B cell (primary cell): ENCODE results near the gene IL15. TPM values are rescaled to one million over a fixed set of nuclear protein-coding genes. Genes with fewer than 3 reads are reported as not detected.

Experiments used
- ATAC-seq: fragments of 200-7000 bp; cut with Tn5 transposase; one replicate; pipeline ENCODE4 v1.10.0; 2021; ENCODE audit warnings: low read depth, mild to moderate bottlenecking, moderate number of reproducible peaks, moderate library complexity
- CTCF ChIA-PET: fragments of 350-600 bp; sonication (Branson Sonifier 250); formaldehyde crosslinking; loops from one replicate; lab custom pipeline; 2021; ENCODE audit warnings: antibody characterized with exemption, inconsistent platforms; lab: Charles Lee
- POLR2A ChIA-PET: fragments of 350-600 bp; sonication (Branson Sonifier 250); formaldehyde crosslinking; loops from one replicate; lab custom pipeline; 2021; ENCODE audit warnings: antibody characterized with exemption; lab: Charles Lee
- DNase-seq: peaks from one replicate; pipeline ENCODE4 v3.0.0; 2013
- H2AFZ ChIP-seq: 2 replicates; pipeline ENCODE4 v1.6.1; 2012; ENCODE audit warnings: mild to moderate bottlenecking, low read depth, low read length; ENCODE audit not compliant: insufficient read depth, poor library complexity, severe bottlenecking
- H3K27ac ChIP-seq, 2 donors: 1 replicate in 1 of 2; 2 replicates in 1 of 2; pipeline ENCODE4 v1.5.1; 2012 to 2013; ENCODE audit warnings: low read length in 2 of 2, mild to moderate bottlenecking in 2 of 2, moderate library complexity in 1 of 2
- H3K27me3 ChIP-seq, 4 experiments: fragments of 200-600 bp in 1 of 4; sonication (generic) in 1 of 4; replicated peaks in 1 of 4; 1 replicate in 2 of 4; 2 replicates in 2 of 4; pipeline versions ENCODE4 v1.6.1 to v1.7.0; 2013 to 2016; ENCODE audit warnings: low read length in 3 of 4, mild to moderate bottlenecking in 2 of 4, mixed read lengths in 1 of 4, moderate library complexity in 1 of 4; ENCODE audit not compliant: insufficient read depth in 4 of 4, control insufficient read depth in 3 of 4; ENCODE audit errors: control extremely low read depth in 1 of 4
- H3K36me3 ChIP-seq, 2 experiments: replicated peaks in 1 of 2; 1 replicate in 1 of 2; 2 replicates in 1 of 2; pipeline versions ENCODE4 v1.6.1 to v1.7.1; 2013; ENCODE audit warnings: low read length in 1 of 2; ENCODE audit not compliant: insufficient read depth in 2 of 2, control insufficient read depth in 1 of 2; ENCODE audit errors: control extremely low read depth in 1 of 2, extremely low read depth in 1 of 2
- H3K4me1 ChIP-seq, 2 donors: fragments of 200-600 bp in 1 of 2; sonication (generic) in 1 of 2; 1 replicate in 1 of 2; 2 replicates in 1 of 2; pipeline versions ENCODE4 v1.5.1 to v1.6.1; 2013 to 2017; ENCODE audit warnings: low read length in 2 of 2; ENCODE audit not compliant: control insufficient read depth in 2 of 2, insufficient read depth in 2 of 2
- H3K4me2 ChIP-seq: replicated peaks from 2 replicates; pipeline ENCODE3; 2012; ENCODE audit warnings: mild to moderate bottlenecking, low read depth, low read length; ENCODE audit not compliant: poor library complexity, severe bottlenecking
- H3K4me3 ChIP-seq, 5 experiments: fragments of 200-600 bp in 1 of 5; sonication (generic) in 1 of 5; 1 replicate in 3 of 5; 2 replicates in 2 of 5; pipeline versions ENCODE4 v1.5.1 to v1.7.0; 2011 to 2016; ENCODE audit warnings: low read length in 4 of 5, mild to moderate bottlenecking in 4 of 5, low read depth in 2 of 5, control low read depth in 1 of 5, moderate library complexity in 1 of 5; ENCODE audit not compliant: insufficient read depth in 1 of 5; ENCODE audit errors: control extremely low read depth in 1 of 5, extremely low read depth in 1 of 5
- H3K79me2 ChIP-seq: fragments of 200-600 bp; sonication (generic); one replicate; pipeline ENCODE4 v1.6.0; 2016; ENCODE audit warnings: low read length; ENCODE audit not compliant: control insufficient read depth, insufficient read depth
- H3K9ac ChIP-seq: fragments of 200-600 bp; sonication (generic); 2 replicates; pipeline ENCODE4 v1.6.1; 2017; ENCODE audit warnings: mild to moderate bottlenecking, low read length, moderate library complexity
- H3K9me3 ChIP-seq, 3 donors: one replicate each; pipeline versions ENCODE4 v1.6.1 to v1.7.1; 2013; ENCODE audit warnings: low read length in 2 of 3; ENCODE audit not compliant: control insufficient read depth in 2 of 3, insufficient read depth in 1 of 3; ENCODE audit errors: control extremely low read depth in 1 of 3
- H4K20me1 ChIP-seq: 2 replicates; pipeline ENCODE4 v1.6.0; 2012; ENCODE audit warnings: mild to moderate bottlenecking, low read length; ENCODE audit not compliant: insufficient read depth, control insufficient read depth, poor library complexity, severe bottlenecking
- H3K27ac Mint-ChIP-seq: one replicate; pipeline ENCODE4 v1.8.0; 2021; ENCODE audit warnings: mixed read lengths
- H3K27me3 Mint-ChIP-seq: one replicate; pipeline ENCODE4 v1.8.0; 2021; ENCODE audit warnings: mixed read lengths
- H3K4me1 Mint-ChIP-seq: one replicate; pipeline ENCODE4 v1.8.0; 2021; ENCODE audit warnings: mixed read lengths
- H3K4me3 Mint-ChIP-seq: one replicate; pipeline ENCODE4 v1.8.0; 2021; ENCODE audit warnings: mixed read lengths
- H3K9me3 Mint-ChIP-seq: one replicate; pipeline ENCODE4 v1.8.0; 2022; ENCODE audit warnings: mixed read lengths; ENCODE audit not compliant: insufficient read depth
- CTCF ChIP-seq: fragments of 200-600 bp; IDR thresholded peaks from one replicate; pipeline ENCODE4 v1.8.0; 2022; ENCODE audit warnings: antibody characterized with exemption, mild to moderate bottlenecking
- EZH2 ChIP-seq: IDR thresholded peaks from 2 replicates; pipeline ENCODE4 v1.6.1; 2012; ENCODE audit warnings: borderline replicate concordance, low read depth, mild to moderate bottlenecking, moderate library complexity, low read length; ENCODE audit not compliant: insufficient read depth, poor library complexity, severe bottlenecking
- WGBS: methylation state at CpG from one replicate; pipeline ENCODE4 v1.1.5; 2013; ENCODE audit warnings: missing lambda C conversion rate; ENCODE audit not compliant: insufficient coverage; 5-methylcytosine and 5-hydroxymethylcytosine counted together
- intact Hi-C: fragments of 100-400 bp; cut with micrococcal nuclease; formaldehyde crosslinking; loops from one replicate; pipeline ENCODE4 v1.10.0; 2022
- polyA plus RNA-seq: library from polyadenylated mRNA; depleted of rRNA; stranded (reverse); fragments of >200 nt; gene quantifications from 2 replicates; pipeline ENCODE4 v1.2.3, GENCODE V29; 2012
- total RNA-seq, 2 donors: library from RNA; stranded (reverse); fragments of 120-200 nt in 1 of 2; gene quantifications; 1 replicate in 1 of 2; 2 replicates in 1 of 2; pipeline versions ENCODE4 v1.2.3 to v1.2.4, GENCODE V29; 2013 to 2022

Gene IL15
- total and polyA plus RNA-seq, 2 donors (not counting 1 experiment from before 2014, with no cell fraction given) = 6.1 to 11.5 TPM

- intact Hi-C loops = no loop called here
- CTCF ChIA-PET = no interaction called here
Observed at GRCh38 chr4:141658309-141658708, 21.9 kb downstream of the IL15 start.

GRCh38 chr4:141659539-141659938, 23.2 kb downstream of the IL15 start:
- Mint-ChIP-seq H3K9me3 (no peaks in the 10 kb centered on the region), H3K4me1 (peaks cover 3% of the 10 kb centered on the region), H3K4me3 (no peak overlapping the region), H3K27me3 (no peaks in the 10 kb centered on the region), H3K27ac (no peak overlapping the region)
- intact Hi-C loops = no loop called here
- Histone ChIP-seq H3K27me3 (no peaks in the 10 kb centered on the region), H3K4me1 (peaks cover 0 to 6% of the 10 kb centered on the region in 2 donors), H3K4me3 (no peak overlapping the region), H3K36me3 (no peaks in the 10 kb centered on the region), H3K9ac (no peak overlapping the region), H3K4me2 (no peak overlapping the region), H3K79me2 (peaks cover 2% of the 10 kb centered on the region), H3K9me3 (no peaks in the 10 kb centered on the region), H2AFZ (no peak overlapping the region), H3K27ac (no peak overlapping the region), H4K20me1 (no peaks in the 10 kb centered on the region)
- CTCF ChIA-PET = no interaction called here
- ATAC-seq (no peak), DNase-seq (no peak)
- TF ChIP-seq EZH2 = no peak
- TF ChIP-seq CTCF = no peak
- 100% methylated on average over 1 of the region's 1 CpG for WGBS
- POLR2A ChIA-PET = no interaction called here

More at GRCh38 chr4:141658309-141658708, 21.9 kb downstream of the IL15 start:
- no peaks in the 10 kb centered on the region for H3K27me3 ChIP-seq
- H3K4me2 ChIP-seq = no peak overlapping the region
- no peaks in the 10 kb centered on the region for H3K27me3 Mint-ChIP-seq
- TF ChIP-seq EZH2 (no peak), CTCF (no peak)
- H3K9me3 Mint-ChIP-seq = no peaks in the 10 kb centered on the region
- H2AFZ ChIP-seq = no peak overlapping the region
- peaks cover 7% of the 10 kb centered on the region for H3K79me2 ChIP-seq
- H3K4me3 Mint-ChIP-seq = no peak overlapping the region
- no peaks in the 10 kb centered on the region for H3K36me3 ChIP-seq
- DNase-seq (no peak), ATAC-seq (no peak)
- no peak overlapping the region for H3K27ac ChIP-seq
- no peaks in the 10 kb centered on the region for H4K20me1 ChIP-seq
- no CpG with 5 or more reads among the region's 2 CpGs for WGBS
- H3K9me3 ChIP-seq = no peaks in the 10 kb centered on the region
- H3K4me1 ChIP-seq = peaks cover 0 to 6% of the 10 kb centered on the region in 2 donors
- POLR2A ChIA-PET = no interaction called here
- H3K27ac Mint-ChIP-seq = no peak overlapping the region
- peaks cover 4% of the 10 kb centered on the region for H3K4me1 Mint-ChIP-seq
- no peak overlapping the region for H3K4me3 ChIP-seq
- H3K9ac ChIP-seq = no peak overlapping the region
